GM18861 (cell line): ENCODE measurements around the gene MAPK9.

Experiments used
- ATAC-seq: cut with Tn5 transposase; IDR thresholded peaks from one replicate; pipeline ENCODE4 v1.9.1; 2021; ENCODE audit not compliant: unreplicated experiment

The MAPK9 gene

GRCh38 chr5:180291943-180292831, at the start of gene MAPK9:
MAPK9 (minus strand) TSS chr5:180292083; CDS start chr5:180280561, 11,522 bp downstream.
- ATAC-seq: peak; percentile 72

- ATAC-seq: no peak
Measured at GRCh38 chr5:180341595-180341994, 49.7 kb upstream of the MAPK9 start.

- no peak for ATAC-seq
Measured at GRCh38 chr5:180340856-180341255, 49.0 kb upstream of the MAPK9 start.

GRCh38 chr5:180339583-180340183, 47.8 kb upstream of the MAPK9 start:
- no peak for ATAC-seq

GRCh38 chr5:180338001-180338707, 46.3 kb upstream of the MAPK9 start:
- no peak for ATAC-seq

- no peak for ATAC-seq
Measured at GRCh38 chr5:180336234-180337020, 44.5 kb upstream of the MAPK9 start.

GRCh38 chr5:180335614-180336233, 43.8 kb upstream of the MAPK9 start:
- no peak for ATAC-seq

- ATAC-seq: no peak
Measured at GRCh38 chr5:180334751-180335613, 43.1 kb upstream of the MAPK9 start.

GRCh38 chr5:180334176-180334575, 42.3 kb upstream of the MAPK9 start:
- no peak for ATAC-seq

- no peak for ATAC-seq
Measured at GRCh38 chr5:180333661-180334060, 41.8 kb upstream of the MAPK9 start.

- ATAC-seq: no peak
Measured at GRCh38 chr5:180332861-180333260, 41.0 kb upstream of the MAPK9 start.

- no peak for ATAC-seq
Measured at GRCh38 chr5:180332051-180332517, 40.2 kb upstream of the MAPK9 start.

- ATAC-seq: no peak
Measured at GRCh38 chr5:180331647-180331950, 39.7 kb upstream of the MAPK9 start.

- no peak for ATAC-seq
Measured at GRCh38 chr5:180330810-180331646, 39.1 kb upstream of the MAPK9 start.

- ATAC-seq: no peak
Measured at GRCh38 chr5:180330270-180330648, 38.4 kb upstream of the MAPK9 start.

- ATAC-seq: no peak
Measured at GRCh38 chr5:180329606-180330269, 37.9 kb upstream of the MAPK9 start.

- ATAC-seq: no peak
Measured at GRCh38 chr5:180329138-180329435, 37.2 kb upstream of the MAPK9 start.
